Measurements from ENCODE around the gene ST3GAL6.

DNA sequence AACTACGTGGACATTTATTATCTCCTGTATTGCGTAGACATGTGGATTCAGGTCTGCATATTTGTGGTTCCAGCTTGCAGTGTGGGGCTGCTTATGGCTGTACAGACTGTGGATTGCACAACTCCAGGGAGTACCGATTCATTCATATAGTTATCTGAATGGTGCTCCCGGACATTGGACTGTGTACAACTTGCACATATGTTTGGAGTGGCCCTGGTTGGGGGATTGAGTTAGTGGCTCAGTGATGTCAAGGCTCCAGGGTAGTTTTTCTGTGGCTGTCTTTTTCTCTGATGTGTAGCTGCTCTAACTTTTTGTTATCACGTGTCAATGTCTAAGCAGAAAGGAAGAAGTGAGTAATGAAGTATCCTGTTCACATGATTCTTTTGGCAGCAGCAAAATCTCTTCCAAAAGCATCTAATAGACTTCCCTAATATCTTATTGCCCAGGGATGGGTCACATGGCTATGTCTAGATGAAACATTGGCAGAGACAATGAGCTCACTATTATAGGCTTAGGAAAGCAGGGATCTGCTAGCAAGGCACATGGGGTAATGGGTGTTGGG lies 15.8 kb downstream of the ST3GAL6 start:
- TF ChIP-seq, protein P1, sequence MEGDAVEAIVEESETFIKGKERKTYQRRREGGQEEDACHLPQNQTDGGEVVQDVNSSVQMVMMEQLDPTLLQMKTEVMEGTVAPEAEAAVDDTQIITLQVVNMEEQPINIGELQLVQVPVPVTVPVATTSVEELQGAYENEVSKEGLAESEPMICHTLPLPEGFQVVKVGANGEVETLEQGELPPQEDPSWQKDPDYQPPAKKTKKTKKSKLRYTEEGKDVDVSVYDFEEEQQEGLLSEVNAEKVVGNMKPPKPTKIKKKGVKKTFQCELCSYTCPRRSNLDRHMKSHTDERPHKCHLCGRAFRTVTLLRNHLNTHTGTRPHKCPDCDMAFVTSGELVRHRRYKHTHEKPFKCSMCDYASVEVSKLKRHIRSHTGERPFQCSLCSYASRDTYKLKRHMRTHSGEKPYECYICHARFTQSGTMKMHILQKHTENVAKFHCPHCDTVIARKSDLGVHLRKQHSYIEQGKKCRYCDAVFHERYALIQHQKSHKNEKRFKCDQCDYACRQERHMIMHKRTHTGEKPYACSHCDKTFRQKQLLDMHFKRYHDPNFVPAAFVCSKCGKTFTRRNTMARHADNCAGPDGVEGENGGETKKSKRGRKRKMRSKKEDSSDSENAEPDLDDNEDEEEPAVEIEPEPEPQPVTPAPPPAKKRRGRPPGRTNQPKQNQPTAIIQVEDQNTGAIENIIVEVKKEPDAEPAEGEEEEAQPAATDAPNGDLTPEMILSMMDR (conservative IDR thresholded peaks at IDR 0.05; ENCODE audit: low read length) = no peak
- TF ChIP-seq EZH2phosphoT487 (IDR thresholded peaks at IDR 0.05; ENCODE audit: borderline replicate concordance, low read depth, low read length) = no peak

All from OCI-LY7 (cell line).